A549 (cell line): ENCODE data around the gene NUDT14. TPM values are rescaled to one million over a fixed set of nuclear protein-coding genes. Genes with fewer than 3 reads are reported as not detected.

Experiments used
- ATAC-seq, 2 experiments: fragments of 200-7000 bp in 1 of 2; fragments of >200 bp in 1 of 2; cut with Nextera tagmentation in 1 of 2; cut with Tn5 transposase in 1 of 2; 3 replicates each; pipeline versions ENCODE4 v1.8.0 to v1.9.1; 2018 to 2020; ENCODE audit warnings: mild to moderate bottlenecking in 1 of 2, moderate library complexity in 1 of 2
- CTCF ChIA-PET: fragments of 300-600 bp; sonication (Branson Sonifier 250); formaldehyde crosslinking; extraction: SDS; loops from one replicate; lab custom pipeline; 2021; ENCODE audit warnings: antibody characterized with exemption, inconsistent platforms; lab: Yijun Ruan, JAX
- POLR2A ChIA-PET: fragments of 350-600 bp; formaldehyde crosslinking; extraction: SDS; loops from one replicate; lab custom pipeline; 2021; ENCODE audit warnings: antibody characterized with exemption, inconsistent platforms; lab: Yijun Ruan, JAX
- DNase-seq, 2 experiments: peaks; one replicate each; pipeline versions ENCODE4 v3.0.0 to v3.0.0-alpha.2; 2011 to 2016; ENCODE audit warnings: low read depth in 1 of 2, low spot score in 1 of 2
- FAIRE-seq: peaks from 2 replicates; lab custom pipeline; 2011; peaks lifted over from hg19 to GRCh38; lab: Jason Lieb, UNC
- H3K27ac ChIP-seq, 2 experiments: fragments of >200 bp; sonication (Bioruptor Twin); formaldehyde crosslinking; 3 replicates each; pipeline ENCODE4 v1.5.1; 2016 to 2017
- H3K4me1 ChIP-seq: fragments of >200 bp; sonication (Bioruptor Twin); formaldehyde crosslinking; 3 replicates; pipeline ENCODE4 v1.6.1; 2016
- H3K4me2 ChIP-seq: fragments of >200 bp; sonication (Bioruptor Twin); formaldehyde crosslinking; 3 replicates; pipeline ENCODE4 v1.6.1; 2016
- H3K4me3 ChIP-seq: fragments of >200 bp; sonication (Bioruptor Twin); formaldehyde crosslinking; 3 replicates; pipeline ENCODE4 v1.5.1; 2016
- H3K9me3 ChIP-seq: fragments of >200 bp; sonication (Bioruptor Twin); formaldehyde crosslinking; 3 replicates; pipeline ENCODE4 v1.6.1; 2016
- CBX2 ChIP-seq: fragments of 200-600 bp; sonication (generic); IDR thresholded peaks from 2 replicates; pipeline ENCODE4 v1.6.1; 2016; ENCODE audit warnings: low read depth, mild to moderate bottlenecking, borderline replicate concordance
- CHD2 ChIP-seq: fragments of 150-350 bp; IDR thresholded peaks from 2 replicates; pipeline ENCODE4 v1.6.1; 2014; ENCODE audit warnings: low read length; ENCODE audit not compliant: partially characterized antibody
- CHD4 ChIP-seq: fragments of 200-600 bp; sonication (generic); IDR thresholded peaks from 2 replicates; pipeline ENCODE4 v1.6.1; 2016; ENCODE audit warnings: antibody characterized with exemption, mild to moderate bottlenecking, borderline replicate concordance
- FOSL2 ChIP-seq, 2 experiments: fragments of 450-650 bp in 1 of 2; fragments of >200 bp in 1 of 2; sonication (Bioruptor Twin) in 1 of 2; formaldehyde crosslinking; IDR thresholded peaks; 2 replicates each; pipeline versions ENCODE4 v1.5.0 to v1.6.1; 2016 to 2020; ENCODE audit warnings: mild to moderate bottlenecking in 1 of 2, moderate library complexity in 1 of 2
- FOXS1 ChIP-seq: fragments of 250-450 bp; sonication (Bioruptor Pico); IDR thresholded peaks from 2 replicates; pipeline ENCODE4 v1.5.0; 2020; ENCODE audit warnings: mild to moderate bottlenecking, moderate library complexity
- GATA3 ChIP-seq: IDR thresholded peaks from 2 replicates; pipeline ENCODE4 v1.6.1; 2012; ENCODE audit warnings: borderline replicate concordance
- HDAC2 ChIP-seq: fragments of 200-600 bp; sonication (generic); IDR thresholded peaks from 2 replicates; pipeline ENCODE4 v1.6.1; 2016
- HEYL ChIP-seq: fragments of 250-450 bp; sonication (Bioruptor Pico); IDR thresholded peaks from 2 replicates; pipeline ENCODE4 v1.8.0; 2021; ENCODE audit warnings: mild to moderate bottlenecking, moderate library complexity
- HOXA7 ChIP-seq: fragments of 250-450 bp; sonication (Bioruptor Pico); IDR thresholded peaks from 2 replicates; pipeline ENCODE4 v1.5.0; 2020; ENCODE audit warnings: mild to moderate bottlenecking, moderate library complexity
- HOXB5 ChIP-seq: fragments of 250-450 bp; sonication (Bioruptor Pico); IDR thresholded peaks from 2 replicates; pipeline ENCODE4 v1.5.0; 2020; ENCODE audit warnings: mild to moderate bottlenecking, moderate library complexity
- KDM5A ChIP-seq: fragments of 200-600 bp; sonication (generic); IDR thresholded peaks from 2 replicates; pipeline ENCODE4 v1.6.1; 2016; ENCODE audit warnings: antibody characterized with exemption, mild to moderate bottlenecking
- NFE2L2 ChIP-seq: fragments of 150-350 bp; conservative IDR thresholded peaks from 2 replicates; pipeline ENCODE4 v1.6.1; 2014; ENCODE audit warnings: low read length
- NR3C1 ChIP-seq: fragments of >200 bp; sonication (Bioruptor Twin); formaldehyde crosslinking; IDR thresholded peaks from 3 replicates; pipeline ENCODE4 v1.6.1; 2017
- POLR2A ChIP-seq: IDR thresholded peaks from 2 replicates; pipeline ENCODE4 v1.6.1; 2012; ENCODE audit warnings: mild to moderate bottlenecking, low read length
- RARB ChIP-seq: fragments of 250-450 bp; sonication (Bioruptor Pico); IDR thresholded peaks from 2 replicates; pipeline ENCODE4 v1.8.0; 2021; ENCODE audit warnings: mild to moderate bottlenecking, moderate library complexity
- RCOR1 ChIP-seq: fragments of 150-350 bp; IDR thresholded peaks from 2 replicates; pipeline ENCODE4 v1.6.1; 2014; ENCODE audit warnings: antibody characterized with exemption, low read length, low read depth
- RNF2 ChIP-seq: fragments of 200-600 bp; sonication (generic); IDR thresholded peaks from 2 replicates; pipeline ENCODE4 v1.6.1; 2016; ENCODE audit warnings: low read depth, mild to moderate bottlenecking, antibody characterized with exemption, moderate library complexity, borderline replicate concordance
- SREBF2 ChIP-seq: fragments of 450-650 bp; IDR thresholded peaks from 2 replicates; pipeline ENCODE4 v1.6.1; 2014; ENCODE audit warnings: mild to moderate bottlenecking, moderate library complexity
- TFCP2L1 ChIP-seq: fragments of 250-450 bp; sonication (Bioruptor Pico); IDR thresholded peaks from 2 replicates; pipeline ENCODE4 v1.5.0; 2021; ENCODE audit warnings: mild to moderate bottlenecking
- ZC3H11A ChIP-seq: fragments of 450-650 bp; IDR thresholded peaks from 2 replicates; pipeline ENCODE4 v1.6.1; 2014; ENCODE audit warnings: antibody characterized with exemption, mild to moderate bottlenecking
- ZFP36 ChIP-seq: fragments of 450-650 bp; IDR thresholded peaks from 2 replicates; pipeline ENCODE4 v1.6.1; 2014; ENCODE audit warnings: borderline replicate concordance; ENCODE audit not compliant: partially characterized antibody
- WGBS: methylation state at CpG from one replicate; pipeline ENCODE4 v1.1.6; 2017; ENCODE audit errors: missing lambda C conversion rate; 5-methylcytosine and 5-hydroxymethylcytosine counted together
- polyA plus RNA-seq, 4 experiments: library from polyadenylated mRNA; depleted of rRNA in 3 of 4; stranded (reverse); fragments of >200 nt; fragmentation: RNase III in 1 of 4; extraction: RNeasy Plus Mini Kit Qiagen cat#74134 plus additional on column Dnase treatment in 1 of 4; gene quantifications; 2 replicates in 3 of 4; 3 replicates in 1 of 4; pipeline ENCODE4 v1.2.3, GENCODE V29; 2011 to 2017
- TF ChIP-seq, protein P1 (sequence below): fragments of 150-350 bp; IDR thresholded peaks from 2 replicates; pipeline ENCODE4 v1.6.1; 2014; ENCODE audit warnings: low read depth, mild to moderate bottlenecking, low read length
- TF ChIP-seq, protein P2 (sequence below): IDR thresholded peaks from 2 replicates; pipeline ENCODE4 v1.6.1; 2012
- TF ChIP-seq, protein P3 (sequence below): fragments of >200 bp; sonication (Bioruptor Twin); formaldehyde crosslinking; IDR thresholded peaks from 3 replicates; pipeline ENCODE4 v1.6.1; 2016
- TF ChIP-seq, protein P4 (sequence below): fragments of 250-450 bp; sonication (Bioruptor Pico); IDR thresholded peaks from 2 replicates; pipeline ENCODE4 v1.5.0; 2021; ENCODE audit warnings: mild to moderate bottlenecking, moderate library complexity, borderline replicate concordance
- TF ChIP-seq, protein P5 (sequence below): fragments of >200 bp; sonication (Bioruptor Twin); formaldehyde crosslinking; IDR thresholded peaks from 3 replicates; pipeline ENCODE4 v1.5.1; 2016
- TF ChIP-seq, protein P6 (sequence below): IDR thresholded peaks from 2 replicates; pipeline ENCODE4 v1.6.1; 2012; ENCODE audit warnings: low read depth, borderline replicate concordance

Gene NUDT14
- polyA plus RNA-seq, 2 of the 4 experiments (the other 2 are of a cell fraction) = 12.6 to 30.7 TPM

DNA sequence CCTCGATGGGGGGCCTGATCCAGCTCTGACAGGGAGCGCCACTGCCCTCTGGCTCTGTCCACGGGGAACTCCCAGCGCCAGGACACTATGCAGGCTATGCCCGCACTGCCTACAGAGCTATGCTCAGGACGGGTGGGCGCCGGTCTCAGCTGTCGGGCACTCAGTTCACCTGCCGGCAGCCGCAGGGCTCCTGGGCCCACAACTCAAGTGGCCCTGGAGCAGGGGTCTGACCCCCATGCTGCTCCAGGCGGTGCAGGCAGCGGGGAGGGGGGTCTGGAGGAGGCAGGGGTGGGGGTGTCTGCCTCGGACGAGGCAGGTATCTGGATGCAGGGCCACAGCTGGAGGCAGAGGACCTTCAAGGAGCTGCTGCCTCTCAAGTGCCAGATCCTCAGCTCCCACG, 28.5 kb upstream of the NUDT14 start:
- WGBS = 90% methylated on average over 8 of the region's 16 CpGs
- Histone ChIP-seq H3K27ac (no peak overlapping the region), H3K4me2 (no peak overlapping the region), H3K9me3 (no peaks in the 10 kb centered on the region), H3K4me1 (peaks cover 26% of the 10 kb centered on the region), H3K4me3 (no peak overlapping the region)
- no peak for FAIRE-seq
- POLR2A ChIA-PET = no interaction called here
- TF ChIP-seq RARB (CRISPR knock-in tag) = no peak
- TF ChIP-seq HOXA7 (CRISPR knock-in tag) = no peak
- TF ChIP-seq, protein P1, sequence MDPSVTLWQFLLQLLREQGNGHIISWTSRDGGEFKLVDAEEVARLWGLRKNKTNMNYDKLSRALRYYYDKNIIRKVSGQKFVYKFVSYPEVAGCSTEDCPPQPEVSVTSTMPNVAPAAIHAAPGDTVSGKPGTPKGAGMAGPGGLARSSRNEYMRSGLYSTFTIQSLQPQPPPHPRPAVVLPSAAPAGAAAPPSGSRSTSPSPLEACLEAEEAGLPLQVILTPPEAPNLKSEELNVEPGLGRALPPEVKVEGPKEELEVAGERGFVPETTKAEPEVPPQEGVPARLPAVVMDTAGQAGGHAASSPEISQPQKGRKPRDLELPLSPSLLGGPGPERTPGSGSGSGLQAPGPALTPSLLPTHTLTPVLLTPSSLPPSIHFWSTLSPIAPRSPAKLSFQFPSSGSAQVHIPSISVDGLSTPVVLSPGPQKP = no peak
- TF ChIP-seq, protein P2, sequence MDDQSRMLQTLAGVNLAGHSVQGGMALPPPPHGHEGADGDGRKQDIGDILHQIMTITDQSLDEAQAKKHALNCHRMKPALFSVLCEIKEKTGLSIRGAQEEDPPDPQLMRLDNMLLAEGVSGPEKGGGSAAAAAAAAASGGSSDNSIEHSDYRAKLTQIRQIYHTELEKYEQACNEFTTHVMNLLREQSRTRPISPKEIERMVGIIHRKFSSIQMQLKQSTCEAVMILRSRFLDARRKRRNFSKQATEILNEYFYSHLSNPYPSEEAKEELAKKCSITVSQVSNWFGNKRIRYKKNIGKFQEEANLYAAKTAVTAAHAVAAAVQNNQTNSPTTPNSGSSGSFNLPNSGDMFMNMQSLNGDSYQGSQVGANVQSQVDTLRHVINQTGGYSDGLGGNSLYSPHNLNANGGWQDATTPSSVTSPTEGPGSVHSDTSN = no peak
- no peak for TF ChIP-seq CHD4
- no peak for TF ChIP-seq ZFP36
- TF ChIP-seq KDM5A = no peak
- no peak for TF ChIP-seq HOXB5
- no peak for TF ChIP-seq HEYL (CRISPR knock-in tag)
- no peak for TF ChIP-seq GATA3
- TF ChIP-seq TFCP2L1 (CRISPR knock-in tag) = no peak
- TF ChIP-seq ZC3H11A = no peak
- TF ChIP-seq SREBF2 = no peak
- TF ChIP-seq FOSL2 (IDR thresholded peaks at IDR 0.05) = no peak
- TF ChIP-seq FOSL2 (CRISPR knock-in tag; IDR thresholded peaks at IDR 0.05) = no peak
- TF ChIP-seq, protein P3, sequence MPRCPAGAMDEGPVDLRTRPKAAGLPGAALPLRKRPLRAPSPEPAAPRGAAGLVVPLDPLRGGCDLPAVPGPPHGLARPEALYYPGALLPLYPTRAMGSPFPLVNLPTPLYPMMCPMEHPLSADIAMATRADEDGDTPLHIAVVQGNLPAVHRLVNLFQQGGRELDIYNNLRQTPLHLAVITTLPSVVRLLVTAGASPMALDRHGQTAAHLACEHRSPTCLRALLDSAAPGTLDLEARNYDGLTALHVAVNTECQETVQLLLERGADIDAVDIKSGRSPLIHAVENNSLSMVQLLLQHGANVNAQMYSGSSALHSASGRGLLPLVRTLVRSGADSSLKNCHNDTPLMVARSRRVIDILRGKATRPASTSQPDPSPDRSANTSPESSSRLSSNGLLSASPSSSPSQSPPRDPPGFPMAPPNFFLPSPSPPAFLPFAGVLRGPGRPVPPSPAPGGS = no peak
- TF ChIP-seq, protein P4, sequence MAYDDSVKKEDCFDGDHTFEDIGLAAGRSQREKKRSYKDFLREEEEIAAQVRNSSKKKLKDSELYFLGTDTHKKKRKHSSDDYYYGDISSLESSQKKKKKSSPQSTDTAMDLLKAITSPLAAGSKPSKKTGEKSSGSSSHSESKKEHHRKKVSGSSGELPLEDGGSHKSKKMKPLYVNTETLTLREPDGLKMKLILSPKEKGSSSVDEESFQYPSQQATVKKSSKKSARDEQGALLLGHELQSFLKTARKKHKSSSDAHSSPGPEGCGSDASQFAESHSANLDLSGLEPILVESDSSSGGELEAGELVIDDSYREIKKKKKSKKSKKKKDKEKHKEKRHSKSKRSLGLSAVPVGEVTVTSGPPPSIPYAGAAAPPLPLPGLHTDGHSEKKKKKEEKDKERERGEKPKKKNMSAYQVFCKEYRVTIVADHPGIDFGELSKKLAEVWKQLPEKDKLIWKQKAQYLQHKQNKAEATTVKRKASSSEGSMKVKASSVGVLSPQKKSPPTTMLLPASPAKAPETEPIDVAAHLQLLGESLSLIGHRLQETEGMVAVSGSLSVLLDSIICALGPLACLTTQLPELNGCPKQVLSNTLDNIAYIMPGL (CRISPR knock-in tag) = no peak
- TF ChIP-seq RCOR1 = no peak
- no peak for TF ChIP-seq NR3C1
- DNase-seq = no peak
- CTCF ChIA-PET = interaction anchor here (1.4 to 1.9 kb wide), 3 partner anchors 119 to 144 kb away, joined by 3 to 6 read pairs (median 4); no protein-coding TSS in a partner anchor
- no peak for ATAC-seq

DNA sequence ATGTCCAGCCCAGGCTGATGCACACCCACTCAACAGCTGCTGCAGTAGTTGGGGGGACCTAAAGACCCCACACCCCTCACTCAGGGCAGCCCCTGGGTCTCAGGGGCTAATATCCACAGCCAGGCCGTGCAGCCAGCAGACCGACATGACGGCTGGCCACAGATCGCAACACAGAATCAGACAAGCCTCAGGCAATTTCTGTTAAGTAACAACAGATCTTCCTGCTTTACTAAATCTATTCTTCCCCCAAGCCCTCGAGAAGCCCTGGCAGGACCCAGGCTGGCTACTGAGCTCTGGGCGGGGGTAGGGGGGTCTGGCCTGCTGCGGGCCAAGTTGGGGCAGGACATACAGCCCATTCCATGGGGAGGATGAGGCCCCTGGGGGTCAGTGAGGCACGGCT, 28.0 kb upstream of the NUDT14 start:
- FAIRE-seq (no peak), ATAC-seq (no peak)
- CTCF ChIA-PET = interaction anchor here (0.5 to 1.9 kb wide), 4 partner anchors 57 to 145 kb away, joined by 3 to 6 read pairs (median 4); no protein-coding TSS in a partner anchor

More for the DNA sequence above, 28.0 kb upstream of the NUDT14 start:
- no peak for DNase-seq
- peaks cover 31% of the 10 kb centered on the region for H3K4me1 ChIP-seq
- H3K9me3 ChIP-seq = no peaks in the 10 kb centered on the region
- no peak overlapping the region for H3K27ac ChIP-seq
- H3K4me3 ChIP-seq = no peak overlapping the region
- POLR2A ChIA-PET = no interaction called here
- no peak overlapping the region for H3K4me2 ChIP-seq
- TF ChIP-seq, protein P5, sequence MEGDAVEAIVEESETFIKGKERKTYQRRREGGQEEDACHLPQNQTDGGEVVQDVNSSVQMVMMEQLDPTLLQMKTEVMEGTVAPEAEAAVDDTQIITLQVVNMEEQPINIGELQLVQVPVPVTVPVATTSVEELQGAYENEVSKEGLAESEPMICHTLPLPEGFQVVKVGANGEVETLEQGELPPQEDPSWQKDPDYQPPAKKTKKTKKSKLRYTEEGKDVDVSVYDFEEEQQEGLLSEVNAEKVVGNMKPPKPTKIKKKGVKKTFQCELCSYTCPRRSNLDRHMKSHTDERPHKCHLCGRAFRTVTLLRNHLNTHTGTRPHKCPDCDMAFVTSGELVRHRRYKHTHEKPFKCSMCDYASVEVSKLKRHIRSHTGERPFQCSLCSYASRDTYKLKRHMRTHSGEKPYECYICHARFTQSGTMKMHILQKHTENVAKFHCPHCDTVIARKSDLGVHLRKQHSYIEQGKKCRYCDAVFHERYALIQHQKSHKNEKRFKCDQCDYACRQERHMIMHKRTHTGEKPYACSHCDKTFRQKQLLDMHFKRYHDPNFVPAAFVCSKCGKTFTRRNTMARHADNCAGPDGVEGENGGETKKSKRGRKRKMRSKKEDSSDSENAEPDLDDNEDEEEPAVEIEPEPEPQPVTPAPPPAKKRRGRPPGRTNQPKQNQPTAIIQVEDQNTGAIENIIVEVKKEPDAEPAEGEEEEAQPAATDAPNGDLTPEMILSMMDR = no peak
- TF ChIP-seq NFE2L2 (no peak), RARB (CRISPR knock-in tag) (no peak), POLR2A (no peak), CBX2 (no peak), FOXS1 (CRISPR knock-in tag) (no peak), HEYL (CRISPR knock-in tag) (no peak), SREBF2 (no peak), KDM5A (no peak), CHD2 (no peak), HDAC2 (no peak), GATA3 (no peak), ZC3H11A (no peak), RNF2 (no peak)
- TF ChIP-seq, protein P6, sequence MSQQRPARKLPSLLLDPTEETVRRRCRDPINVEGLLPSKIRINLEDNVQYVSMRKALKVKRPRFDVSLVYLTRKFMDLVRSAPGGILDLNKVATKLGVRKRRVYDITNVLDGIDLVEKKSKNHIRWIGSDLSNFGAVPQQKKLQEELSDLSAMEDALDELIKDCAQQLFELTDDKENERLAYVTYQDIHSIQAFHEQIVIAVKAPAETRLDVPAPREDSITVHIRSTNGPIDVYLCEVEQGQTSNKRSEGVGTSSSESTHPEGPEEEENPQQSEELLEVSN = no peak
- TF ChIP-seq, protein P3 = no peak
- 92% methylated on average over 8 of the region's 8 CpGs for WGBS
